Endothelial cell of umbilical vein (primary cell): Measurements from ENCODE around the gene NUTM1. TPM values are rescaled to one million over a fixed set of nuclear protein-coding genes. Genes with fewer than 3 reads are reported as not detected.
A peak's percentile ranks its signal among the peaks of the same experiment; 100 is the strongest.
"Not testable (repeated sequence)": the region's sequence is repeated elsewhere in the genome, so short reads cannot be mapped to it uniquely, and the experiment has no call there.

ENCODE experiments used
- BruUV-seq: library from RNA; stranded (reverse); fragments of 400-500 nt; replicated peaks from 2 replicates; lab custom pipeline; 2021; lab: Mats Ljungman, UMichigan
- CTCF ChIA-PET: fragments of 300-600, 350-600 bp; sonication (Branson Sonifier 250); formaldehyde crosslinking; loops from one replicate; lab custom pipeline; 2021; ENCODE audit warnings: antibody characterized with exemption, inconsistent platforms; lab: Charles Lee
- POLR2A ChIA-PET: fragments of 300-600, 350-600 bp; sonication (Branson Sonifier 250); formaldehyde crosslinking; loops from one replicate; lab custom pipeline; 2021; ENCODE audit warnings: antibody characterized with exemption, inconsistent platforms; lab: Charles Lee
- DNase-seq: peaks from one replicate; pipeline ENCODE4 v3.0.0-alpha.2; 2011; ENCODE audit warnings: low read depth, low spot score
- FAIRE-seq: peaks from 2 replicates; lab custom pipeline; 2011; peaks lifted over from hg19 to GRCh38; lab: Jason Lieb, UNC
- H2AFZ ChIP-seq: 2 replicates; pipeline ENCODE4 v1.6.0; 2012; ENCODE audit warnings: low read depth, low read length, control low read depth, inconsistent platforms
- H3K27ac ChIP-seq: 2 replicates; pipeline ENCODE4 v1.5.1; 2011; ENCODE audit warnings: low read depth, mild to moderate bottlenecking, control low read depth, low read length, moderate library complexity; ENCODE audit not compliant: insufficient read depth
- H3K27me3 ChIP-seq, 2 experiments: 2 replicates each; pipeline versions ENCODE4 v1.6.0 to v1.6.1; 2011; ENCODE audit warnings: low read length in 2 of 2, mixed read lengths in 1 of 2; ENCODE audit not compliant: control insufficient read depth in 2 of 2, insufficient read depth in 2 of 2
- H3K36me3 ChIP-seq, 2 experiments: 2 replicates in 1 of 2; 3 replicates in 1 of 2; pipeline ENCODE4 v1.5.1; 2011; ENCODE audit warnings: low read length in 2 of 2, mild to moderate bottlenecking in 1 of 2, moderate library complexity in 1 of 2; ENCODE audit not compliant: control insufficient read depth in 2 of 2, insufficient read depth in 2 of 2; ENCODE audit errors: extremely low read depth in 1 of 2
- H3K4me1 ChIP-seq: 3 replicates; pipeline ENCODE4 v1.5.1; 2011; ENCODE audit warnings: mild to moderate bottlenecking, low read length; ENCODE audit not compliant: control insufficient read depth, insufficient read depth; ENCODE audit errors: extremely low read depth
- H3K4me2 ChIP-seq: 2 replicates; pipeline ENCODE4 v1.6.1; 2011; ENCODE audit warnings: low read length, control low read depth, mixed read lengths; ENCODE audit not compliant: insufficient read depth
- H3K4me3 ChIP-seq, 3 experiments: fragments of 200-600 bp in 1 of 3; sonication (generic), shearing (Covaris generic) in 1 of 3; replicated peaks in 1 of 3; 2 replicates each; pipeline ENCODE4 v1.5.1; 2011 to 2016; ENCODE audit warnings: control low read depth in 3 of 3, low read length in 3 of 3, mild to moderate bottlenecking in 2 of 3, inconsistent platforms in 1 of 3, low read depth in 1 of 3, moderate library complexity in 1 of 3; ENCODE audit not compliant: insufficient read depth in 1 of 3
- H3K79me2 ChIP-seq: 2 replicates; pipeline ENCODE4 v1.6.0; 2012; ENCODE audit warnings: low read length, inconsistent platforms; ENCODE audit not compliant: control insufficient read depth, insufficient read depth
- H3K9ac ChIP-seq: replicated peaks from 2 replicates; pipeline ENCODE3; 2011; ENCODE audit warnings: low read length, control low read depth; ENCODE audit not compliant: insufficient read depth; ENCODE audit errors: extremely low read depth
- H3K9me1 ChIP-seq: replicated peaks from 3 replicates; pipeline ENCODE4 v1.6.0; 2011; ENCODE audit warnings: mild to moderate bottlenecking, low read length; ENCODE audit not compliant: control insufficient read depth, insufficient read depth; ENCODE audit errors: extremely low read depth
- H3K9me3 ChIP-seq: replicated peaks from 2 replicates; pipeline ENCODE4 v1.5.1; 2012; ENCODE audit warnings: low read length, inconsistent platforms; ENCODE audit not compliant: control insufficient read depth, insufficient read depth
- H4K20me1 ChIP-seq: replicated peaks from 2 replicates; pipeline ENCODE3; 2011; ENCODE audit warnings: mild to moderate bottlenecking, low read length; ENCODE audit not compliant: control insufficient read depth, insufficient read depth; ENCODE audit errors: extremely low read depth
- EZH2 ChIP-seq: IDR thresholded peaks from 2 replicates; pipeline ENCODE4 v1.6.1; 2012; ENCODE audit warnings: borderline replicate concordance, low read depth, mild to moderate bottlenecking, moderate library complexity, low read length, inconsistent platforms; ENCODE audit not compliant: severe bottlenecking
- FOS ChIP-seq: IDR thresholded peaks from 2 replicates; pipeline ENCODE4 v1.6.1; 2011; ENCODE audit warnings: mild to moderate bottlenecking, low read length, moderate library complexity, borderline replicate concordance; ENCODE audit not compliant: insufficient read depth
- GATA2 ChIP-seq: IDR thresholded peaks from 2 replicates; pipeline ENCODE4 v1.7.0; 2011; ENCODE audit warnings: low read depth, mild to moderate bottlenecking, moderate library complexity, mixed read lengths, low read length; ENCODE audit not compliant: insufficient read length, insufficient read depth
- JUN ChIP-seq: IDR thresholded peaks from 2 replicates; pipeline ENCODE4 v1.6.1; 2011; ENCODE audit warnings: borderline replicate concordance, low read depth; ENCODE audit not compliant: insufficient read length, insufficient read depth
- MAX ChIP-seq: IDR thresholded peaks from 2 replicates; pipeline ENCODE4 v1.6.1; 2011; ENCODE audit not compliant: insufficient read depth, insufficient read length
- MYC ChIP-seq: IDR thresholded peaks from one replicate; pipeline ENCODE4 v1.6.1; 2011; ENCODE audit warnings: mild to moderate bottlenecking, low read depth, low read length
- POLR2A ChIP-seq: IDR thresholded peaks from 2 replicates; pipeline ENCODE4 v1.6.1; 2012; ENCODE audit warnings: low read depth, mild to moderate bottlenecking, control low read depth, low read length
- POLR2AphosphoS5 ChIP-seq: IDR thresholded peaks from 2 replicates; pipeline ENCODE4 v1.6.1; 2012; ENCODE audit warnings: low read depth, mild to moderate bottlenecking, control low read depth, low read length, moderate library complexity; ENCODE audit not compliant: insufficient read depth
- dilution Hi-C: fragments of 300-500 bp; cut with MboI; formaldehyde crosslinking; loops from one replicate; pipeline ENCODE4 v1.15.0; 2019; ENCODE audit warnings: low sequenced_read_pairs; ENCODE audit not compliant: extremely low pct_ligation_motif_present
- intact Hi-C: fragments of 100-400 bp; cut with micrococcal nuclease; formaldehyde crosslinking; loops from one replicate; pipeline ENCODE4 v1.10.0; 2022
- polyA plus RNA-seq, 4 experiments: library from polyadenylated mRNA; depleted of rRNA in 3 of 4; stranded (reverse) in 3 of 4; unstranded in 1 of 4; fragments of >200 nt; gene quantifications; 2 replicates each; pipeline versions ENCODE4 v1.2.1 to v1.2.3, GENCODE V29; 2011 to 2012; ENCODE audit warnings: missing spikeins in 1 of 4
- total RNA-seq: library from RNA; stranded (reverse); gene quantifications from 2 replicates; pipeline ENCODE4 v1.2.3, GENCODE V29; 2021
- TF ChIP-seq, protein P1 (sequence below), 2 donors: IDR thresholded peaks; 1 replicate in 1 of 2; 2 replicates in 1 of 2; pipeline ENCODE4 v1.5.1; 2011; ENCODE audit warnings: low read length in 2 of 2, mild to moderate bottlenecking in 2 of 2, moderate library complexity in 2 of 2, control low read depth in 1 of 2, inconsistent platforms in 1 of 2, low read depth in 1 of 2; ENCODE audit not compliant: insufficient read depth in 1 of 2; ENCODE audit errors: extremely low read depth in 1 of 2

Gene NUTM1
- total and polyA plus RNA-seq, 2 donors (not counting 3 experiments of a cell fraction or from before 2014, with no cell fraction given), result not detected

DNA sequence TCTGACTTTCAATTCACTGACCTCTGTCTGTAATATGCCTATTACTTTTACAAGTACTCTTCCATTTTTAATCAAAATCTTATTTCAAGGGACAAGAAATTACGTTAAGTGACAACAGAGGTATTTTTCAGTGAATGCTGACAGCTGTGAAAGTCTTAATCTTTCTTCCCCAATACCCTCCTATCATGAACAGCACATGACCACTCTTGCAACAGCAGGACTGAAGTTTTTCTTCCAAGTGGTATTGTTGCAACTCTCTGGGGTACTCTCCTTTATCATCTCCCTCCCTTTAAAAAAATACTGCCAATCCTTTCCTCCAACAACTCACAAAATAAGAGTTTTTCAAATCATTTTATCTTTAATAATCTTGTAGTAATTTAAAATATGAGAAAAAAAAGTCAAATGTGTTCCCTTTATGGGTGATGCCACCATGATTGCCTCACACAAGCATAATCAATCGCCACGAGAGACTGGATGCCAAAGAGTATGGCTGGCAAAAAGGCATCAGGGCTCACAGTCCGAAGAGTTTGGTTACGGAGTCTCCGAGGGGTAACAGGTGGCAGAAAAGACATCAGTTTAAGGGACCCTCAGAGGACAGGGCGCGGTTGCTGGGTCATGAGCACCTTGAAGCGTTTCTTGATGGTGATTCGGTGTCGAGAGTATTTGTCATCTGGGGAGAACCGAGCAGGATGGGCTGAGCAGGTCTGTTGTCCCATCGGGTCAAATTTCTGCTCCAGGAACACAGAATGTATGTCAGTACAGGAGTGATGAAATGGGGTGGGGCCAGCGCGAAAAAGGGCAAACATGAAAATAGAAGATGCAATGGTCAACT is 1.5 kb upstream of the NUTM1 start:
- POLR2A ChIA-PET, result no interaction called here
- H3K9ac ChIP-seq, result peak overlapping the region; percentile 82
- FAIRE-seq, result no peak

GRCh38 chr15:34342213-34342736 is 840 bp upstream of the NUTM1 start:
- Histone ChIP-seq H3K4me1 (peaks cover 11% of the 10 kb centered on the region), H3K27ac (peak overlapping the region; percentile 76), H3K79me2 (peaks cover 19% of the 10 kb centered on the region), H3K4me3 (peak overlapping the region; percentile 26 to 89 (median 66)), H3K4me2 (peak overlapping the region; percentile 83), H3K9ac (peak overlapping the region; percentile 82)
- DNase-seq, H3K27me3 ChIP-seq, dilution Hi-C loops, H3K9me3 ChIP-seq, POLR2A ChIA-PET, BruUV-seq, FAIRE-seq, H4K20me1 ChIP-seq, H2AFZ ChIP-seq, H3K9me1 ChIP-seq, H3K36me3 ChIP-seq: not testable (repeated sequence)
- intact Hi-C loops, result loop anchor here (2.0 to 10.0 kb wide), 3 partner anchors 93 to 279 kb away; partner anchors contain the start of genes EMC7 and GOLGA8A
- CTCF ChIA-PET, result interaction anchor here (1.0 to 2.3 kb wide), 12 partner anchors 11 to 246 kb away, joined by 3 to 39 read pairs (median 6); partner anchors contain the start of genes KATNBL1 and LPCAT4

More for the DNA sequence above, 1.5 kb upstream of the NUTM1 start:
- peaks cover 0 to 5% of the 10 kb centered on the region in 2 experiments for H3K36me3 ChIP-seq
- intact Hi-C loops (loop anchor here (2.0 to 10.0 kb wide), 3 partner anchors 93 to 279 kb away; partner anchors contain the start of genes EMC7 and GOLGA8A), dilution Hi-C loops (no loop called here)
- H3K27ac ChIP-seq, result peak overlapping the region; percentile 76
- no peaks in the 10 kb centered on the region for H4K20me1 ChIP-seq
- H3K4me2 ChIP-seq, result peak overlapping the region; percentile 83
- H2AFZ ChIP-seq, result no peak overlapping the region
- H3K9me1 ChIP-seq, result no peaks in the 10 kb centered on the region
- TF ChIP-seq JUN (no peak), FOS (no peak), POLR2AphosphoS5 (no peak), EZH2 (no peak), POLR2A (no peak), MYC (no peak), MAX (no peak), GATA2 (no peak)
- TF ChIP-seq, protein P1, sequence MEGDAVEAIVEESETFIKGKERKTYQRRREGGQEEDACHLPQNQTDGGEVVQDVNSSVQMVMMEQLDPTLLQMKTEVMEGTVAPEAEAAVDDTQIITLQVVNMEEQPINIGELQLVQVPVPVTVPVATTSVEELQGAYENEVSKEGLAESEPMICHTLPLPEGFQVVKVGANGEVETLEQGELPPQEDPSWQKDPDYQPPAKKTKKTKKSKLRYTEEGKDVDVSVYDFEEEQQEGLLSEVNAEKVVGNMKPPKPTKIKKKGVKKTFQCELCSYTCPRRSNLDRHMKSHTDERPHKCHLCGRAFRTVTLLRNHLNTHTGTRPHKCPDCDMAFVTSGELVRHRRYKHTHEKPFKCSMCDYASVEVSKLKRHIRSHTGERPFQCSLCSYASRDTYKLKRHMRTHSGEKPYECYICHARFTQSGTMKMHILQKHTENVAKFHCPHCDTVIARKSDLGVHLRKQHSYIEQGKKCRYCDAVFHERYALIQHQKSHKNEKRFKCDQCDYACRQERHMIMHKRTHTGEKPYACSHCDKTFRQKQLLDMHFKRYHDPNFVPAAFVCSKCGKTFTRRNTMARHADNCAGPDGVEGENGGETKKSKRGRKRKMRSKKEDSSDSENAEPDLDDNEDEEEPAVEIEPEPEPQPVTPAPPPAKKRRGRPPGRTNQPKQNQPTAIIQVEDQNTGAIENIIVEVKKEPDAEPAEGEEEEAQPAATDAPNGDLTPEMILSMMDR (IDR thresholded peaks at IDR 0.05; ENCODE audit: extremely low read depth in 1 of 2, insufficient read depth in 1 of 2, low read depth in 1 of 2, low read length in 2 of 2), result no peak
- H3K79me2 ChIP-seq, result peaks cover 19% of the 10 kb centered on the region
- CTCF ChIA-PET, result interaction anchor here (1.1 to 2.0 kb wide), 2 partner anchors 19 to 100 kb away, joined by 4 to 9 read pairs; no protein-coding TSS in a partner anchor
- no peaks in the 10 kb centered on the region for H3K27me3 ChIP-seq
- H3K4me3 ChIP-seq, result peak overlapping the region; percentile 26 to 89 (median 66)
- H3K9me3 ChIP-seq, result no peaks in the 10 kb centered on the region
- DNase-seq, result no peak
- BruUV-seq, result TSS peak; percentile 57
- peaks cover 17% of the 10 kb centered on the region for H3K4me1 ChIP-seq
